Measurements from ENCODE around the gene PHF21B. TPM values are rescaled to one million over a fixed set of nuclear protein-coding genes. Genes with fewer than 3 reads are reported as not detected.
"Not testable (repeated sequence)": the region's sequence is repeated elsewhere in the genome, so short reads cannot be mapped to it uniquely, and the experiment has no call there.

PHF21B gene
- total RNA-seq, 1 donor from 2014 or later = 2.2 TPM

DNA sequence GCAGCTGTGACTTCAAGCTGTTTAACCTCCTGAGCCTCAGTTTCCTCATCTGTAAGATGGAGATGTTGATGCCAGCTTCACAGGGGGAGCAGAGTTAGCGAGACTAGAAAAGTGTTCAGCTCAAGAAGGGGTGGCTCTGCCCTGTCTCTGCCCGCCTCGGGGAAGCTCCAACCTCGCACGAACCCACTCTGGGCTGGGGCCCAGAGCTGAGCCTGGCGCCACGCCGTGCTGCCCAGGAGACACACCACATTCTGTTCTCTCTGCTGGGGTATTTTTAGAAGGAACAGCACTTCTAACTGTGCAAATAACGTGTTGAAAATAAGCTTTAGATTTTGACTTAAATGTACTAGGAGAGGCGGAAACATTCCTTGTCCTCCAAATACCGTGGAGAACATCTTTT lies 74.1 kb downstream of the PHF21B start:
- DNase-seq (ENCODE audit: low spot score) = no peak

DNA sequence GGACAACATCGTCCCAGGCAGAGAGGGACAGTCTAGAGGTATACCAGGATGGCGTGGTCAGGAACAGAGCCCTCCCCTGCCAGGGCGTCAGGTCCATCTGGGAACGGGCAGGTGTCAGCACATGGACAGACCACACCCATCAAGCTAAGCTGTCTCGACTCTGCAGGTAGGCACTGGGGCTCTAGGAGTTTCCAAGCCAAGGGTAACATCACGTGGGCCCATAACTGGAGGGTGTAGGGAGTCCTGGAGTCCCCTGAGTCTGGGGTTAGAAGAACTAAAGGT lies 75.4 kb downstream of the PHF21B start:
- no peak for DNase-seq (ENCODE audit: low spot score)

DNA sequence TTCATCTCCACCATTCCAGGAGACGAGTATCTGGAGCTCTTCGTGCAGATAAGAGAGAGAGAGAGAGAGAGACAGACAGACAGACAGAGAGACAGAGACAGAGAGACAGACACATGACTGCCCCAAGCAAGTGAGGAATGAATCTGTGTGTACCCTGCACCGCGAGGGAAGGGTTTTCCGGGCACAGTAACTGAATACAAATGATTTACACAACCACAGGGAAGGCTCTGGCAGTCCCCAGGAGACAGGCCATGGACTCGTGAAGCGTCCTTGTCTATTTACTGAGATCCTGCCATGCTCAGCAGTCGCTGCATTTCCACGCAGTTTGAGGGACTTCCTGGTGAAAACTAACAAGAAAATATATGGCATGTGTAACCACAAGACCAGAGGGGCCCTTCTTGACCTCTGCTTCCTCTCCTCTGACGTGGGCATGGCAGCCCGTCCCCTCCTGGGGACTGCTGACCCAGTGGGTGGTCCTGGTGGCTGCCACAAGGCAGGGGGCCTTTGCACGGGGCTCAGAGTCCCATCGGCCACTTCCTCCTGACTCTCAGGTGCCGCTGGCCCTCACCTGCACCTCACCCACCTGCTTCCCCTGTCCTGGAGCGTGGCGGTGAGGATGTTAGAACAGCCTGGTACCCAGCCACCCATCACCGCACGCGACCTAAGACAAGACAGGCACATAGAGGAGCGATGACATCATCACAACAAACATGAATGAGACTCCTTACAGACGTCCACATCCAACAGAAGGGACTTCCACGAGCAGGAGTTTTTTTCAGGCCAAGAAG lies 75.9 kb downstream of the PHF21B start:
- DNase-seq (ENCODE audit: low spot score) = no peak

DNA sequence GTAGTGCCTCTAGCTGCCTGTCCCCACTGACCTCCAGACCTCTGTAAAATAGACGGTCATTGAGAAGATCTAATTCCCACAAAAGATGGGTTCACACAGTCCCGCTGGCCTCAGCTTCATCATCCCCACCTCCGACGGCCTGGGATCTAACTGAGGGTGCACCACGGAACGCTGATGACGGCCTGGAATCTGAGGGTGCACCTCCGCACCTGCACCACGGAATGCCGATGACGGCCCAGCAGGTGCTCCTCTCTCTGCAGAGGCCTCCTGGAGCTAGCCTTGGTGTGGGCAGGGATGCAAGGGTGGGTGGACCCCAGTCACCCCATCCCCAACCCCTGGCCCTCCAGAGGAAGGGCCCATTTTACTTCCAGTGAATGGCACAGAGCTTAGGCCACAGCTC lies 77.3 kb downstream of the PHF21B start:
- DNase-seq (ENCODE audit: low spot score) = no peak

DNA sequence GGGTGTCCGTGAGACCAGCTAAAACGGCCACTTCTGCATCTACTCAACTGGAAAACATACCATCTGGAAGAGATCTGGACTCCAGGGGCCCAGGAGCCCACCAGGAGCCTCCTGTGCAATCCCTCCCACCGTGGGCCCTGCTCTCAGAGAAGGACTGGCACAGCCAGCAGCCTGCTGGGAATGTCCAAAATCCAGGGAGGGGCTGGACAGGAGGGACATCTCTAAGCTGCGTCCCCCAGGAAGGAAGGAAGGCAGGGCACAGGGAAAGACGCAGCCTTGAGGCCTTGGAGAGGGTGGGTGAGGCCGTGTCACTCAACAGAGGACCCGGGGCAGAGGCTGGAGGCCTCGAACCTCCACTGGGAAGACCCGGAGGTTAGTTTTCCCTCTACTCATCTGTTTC lies 78.0 kb downstream of the PHF21B start:
- DNase-seq (ENCODE audit: low spot score) = no peak

DNA sequence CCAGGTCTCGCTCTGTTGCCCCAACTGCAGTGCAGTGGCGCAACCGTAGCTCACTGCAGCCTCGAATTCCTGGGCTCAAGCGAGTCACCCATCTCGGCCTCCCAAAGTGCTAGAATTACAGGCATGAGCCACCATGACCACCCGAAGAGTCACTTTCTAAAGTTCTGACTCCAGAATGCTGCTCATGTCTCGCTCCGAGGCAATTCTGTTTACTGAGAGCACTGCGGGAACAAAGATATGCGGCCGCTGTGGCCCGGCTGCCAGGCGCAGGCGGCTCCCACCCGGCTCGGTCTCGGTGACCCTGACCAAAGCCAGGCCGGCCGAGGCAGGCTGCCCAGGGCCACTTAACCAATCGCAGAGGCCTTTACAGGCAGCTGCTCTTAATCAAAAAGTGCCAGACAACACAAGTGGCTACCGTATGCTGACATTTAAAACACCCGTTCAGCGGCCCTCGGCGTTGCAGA lies 78.7 kb downstream of the PHF21B start:
- peak; percentile 25 for DNase-seq (ENCODE audit: low spot score)

DNA sequence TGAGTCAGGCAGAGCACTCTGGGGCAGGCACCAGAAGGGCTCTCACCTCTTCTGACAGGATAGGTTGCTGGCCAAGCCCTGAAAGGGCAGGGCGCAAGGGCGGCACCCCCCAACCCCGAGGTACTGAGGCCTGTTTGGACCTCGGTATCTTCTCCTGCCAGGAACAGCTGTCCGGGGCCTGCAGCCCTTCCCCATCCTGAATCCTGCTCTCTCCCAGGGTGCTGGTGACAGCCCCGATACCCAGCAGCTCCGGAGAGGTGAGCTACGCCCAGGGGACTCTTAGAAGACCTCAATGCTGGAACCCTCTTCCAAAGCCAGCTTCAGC lies 79.1 kb downstream of the PHF21B start:
- DNase-seq (ENCODE audit: low spot score) = no peak

DNA sequence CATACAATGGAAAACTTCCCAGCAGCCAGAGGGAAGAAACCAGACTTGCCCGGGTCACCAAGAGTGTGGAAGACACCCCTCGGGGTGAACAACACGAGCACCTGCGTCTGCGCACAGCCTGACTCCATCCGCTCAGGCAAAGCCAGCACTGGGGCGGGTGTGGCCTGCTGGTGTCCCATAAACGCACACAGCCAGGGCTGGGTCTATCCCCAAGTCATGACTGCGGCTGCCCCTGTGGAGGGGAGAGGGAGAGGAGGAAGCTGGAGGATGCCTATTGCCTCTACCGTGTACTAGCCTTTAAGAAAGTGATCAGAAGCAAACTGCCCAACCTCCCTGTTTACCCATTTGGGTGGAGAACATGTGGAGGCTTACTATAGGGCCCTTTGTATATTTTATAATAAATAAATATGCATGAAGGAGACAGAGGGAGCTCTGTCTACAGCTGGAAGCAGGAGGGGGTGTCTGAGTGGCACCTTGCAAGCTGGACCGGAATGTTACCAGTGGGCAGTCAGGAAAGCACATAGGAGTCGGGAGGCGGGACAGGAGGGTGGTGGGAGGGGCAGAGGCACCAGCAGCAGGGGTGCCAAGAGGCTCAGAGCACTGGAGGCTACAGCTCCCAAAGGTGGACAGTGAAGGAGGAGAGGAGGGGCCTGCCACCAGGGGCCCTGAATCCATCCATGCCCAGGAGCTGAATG lies 79.6 kb downstream of the PHF21B start:
- DNase-seq (ENCODE audit: low spot score) = no peak

DNA sequence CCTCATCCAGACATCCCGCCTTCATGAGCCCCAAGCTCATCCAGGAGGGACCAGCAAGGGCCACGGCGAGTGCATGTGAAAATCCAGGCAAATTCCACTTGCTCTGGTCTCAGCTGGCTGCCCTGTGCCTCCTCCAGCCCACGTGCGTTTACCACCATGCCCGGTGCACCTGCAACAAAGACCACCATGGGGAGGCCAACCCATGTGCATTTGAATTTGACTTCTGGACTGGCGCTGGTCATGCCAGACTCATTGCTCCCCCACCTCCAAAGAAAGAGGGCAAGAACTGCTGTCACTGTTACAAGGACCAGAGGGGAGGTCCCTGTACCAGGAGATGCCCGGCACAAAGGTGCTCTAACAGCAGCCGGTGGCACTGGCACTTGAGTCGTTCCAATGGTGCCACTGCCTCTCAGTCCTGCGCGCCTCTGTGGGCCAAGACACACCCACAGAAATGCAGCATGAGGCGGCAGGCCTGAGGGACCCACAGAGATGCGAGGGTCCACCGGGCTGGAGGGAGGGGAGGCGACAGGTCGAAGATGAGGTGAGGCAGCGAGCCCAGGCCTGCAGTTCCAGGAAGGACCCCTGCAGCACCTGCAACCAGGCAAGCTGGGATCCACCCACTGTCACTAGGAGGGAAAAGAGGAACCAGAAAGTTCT lies 80.3 kb downstream of the PHF21B start:
- DNase-seq (ENCODE audit: low spot score) = no peak

DNA sequence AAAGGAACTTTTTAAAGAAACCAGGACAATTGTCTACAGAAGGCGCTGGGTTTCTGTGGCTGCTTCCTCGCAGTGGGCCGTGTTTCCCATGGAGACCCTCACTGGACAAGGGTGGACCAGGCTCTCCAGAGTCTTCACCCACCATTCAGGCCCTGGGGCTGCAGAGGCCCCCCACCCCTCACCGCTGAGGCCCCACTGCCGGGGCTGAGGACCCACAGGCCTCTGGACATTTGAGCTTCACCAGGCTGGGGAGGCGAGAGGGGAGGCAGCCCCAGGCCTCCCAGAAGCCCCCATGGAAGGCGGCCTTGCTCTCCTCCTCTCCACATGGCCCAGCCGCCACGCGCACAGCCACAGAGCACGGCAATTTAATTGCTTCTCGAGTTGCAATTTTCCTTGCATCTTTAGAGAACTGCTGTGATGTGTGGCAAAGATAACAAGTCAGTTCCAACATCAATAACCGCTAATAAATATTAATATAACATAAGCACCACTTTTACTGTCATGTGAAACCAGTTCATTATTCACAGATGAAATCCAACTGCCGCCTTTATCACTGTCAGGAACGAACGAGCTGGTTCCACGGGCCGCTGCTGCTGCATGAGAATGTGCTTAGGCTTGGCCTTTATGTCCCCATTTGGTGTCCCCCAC lies 81.0 kb downstream of the PHF21B start:
- no peak for DNase-seq (ENCODE audit: low spot score)

DNA sequence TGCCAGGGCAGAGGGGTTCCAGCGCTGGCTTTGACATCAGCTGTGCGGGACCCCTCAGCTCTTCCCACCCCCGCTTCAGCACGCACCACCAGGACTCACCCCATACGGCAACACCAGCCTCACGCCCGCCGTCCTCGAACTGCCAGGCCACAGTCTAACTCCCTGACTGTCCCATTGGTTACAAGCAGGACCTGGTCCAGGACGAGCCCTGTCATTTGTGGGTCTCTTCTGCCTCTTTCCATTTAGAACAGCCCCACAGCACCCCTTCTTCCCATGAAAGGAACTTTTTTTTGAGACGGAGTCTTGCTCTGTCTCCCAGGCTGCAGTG lies 81.7 kb downstream of the PHF21B start:
- no peak for DNase-seq (ENCODE audit: low spot score)

DNA sequence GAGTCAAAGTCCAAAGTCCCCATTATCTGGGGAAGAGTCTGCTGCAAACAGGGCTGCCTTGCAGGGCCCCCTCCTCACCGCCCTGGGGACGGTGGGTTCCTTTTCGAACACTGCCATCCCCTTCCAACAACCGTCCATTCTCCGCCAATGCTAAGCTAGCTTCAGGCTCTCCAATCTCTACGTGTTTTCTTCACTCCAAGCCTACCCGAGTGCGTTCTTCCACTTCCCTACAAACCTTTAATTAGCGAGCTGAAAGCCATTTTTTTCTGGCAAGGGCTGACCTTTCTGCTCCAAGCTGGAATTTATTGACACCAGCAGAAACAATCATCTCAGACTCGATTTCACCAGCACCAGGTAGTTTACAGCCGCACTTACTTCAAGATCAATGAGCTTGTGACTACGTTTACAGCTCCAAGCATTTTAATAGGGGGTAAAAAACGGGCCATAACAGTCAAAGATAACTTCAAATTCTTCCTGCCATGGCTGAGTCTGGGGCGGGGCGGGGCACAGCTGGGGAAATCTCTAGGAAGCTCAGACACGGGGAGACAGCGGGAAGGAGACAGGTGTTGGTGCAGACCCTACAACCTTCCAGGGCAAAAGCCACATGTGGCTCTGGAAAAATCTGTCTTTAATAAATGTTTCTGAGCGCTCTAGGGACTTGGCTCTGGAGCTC lies 82.2 kb downstream of the PHF21B start:
- DNase-seq (ENCODE audit: low spot score) = no peak

DNA sequence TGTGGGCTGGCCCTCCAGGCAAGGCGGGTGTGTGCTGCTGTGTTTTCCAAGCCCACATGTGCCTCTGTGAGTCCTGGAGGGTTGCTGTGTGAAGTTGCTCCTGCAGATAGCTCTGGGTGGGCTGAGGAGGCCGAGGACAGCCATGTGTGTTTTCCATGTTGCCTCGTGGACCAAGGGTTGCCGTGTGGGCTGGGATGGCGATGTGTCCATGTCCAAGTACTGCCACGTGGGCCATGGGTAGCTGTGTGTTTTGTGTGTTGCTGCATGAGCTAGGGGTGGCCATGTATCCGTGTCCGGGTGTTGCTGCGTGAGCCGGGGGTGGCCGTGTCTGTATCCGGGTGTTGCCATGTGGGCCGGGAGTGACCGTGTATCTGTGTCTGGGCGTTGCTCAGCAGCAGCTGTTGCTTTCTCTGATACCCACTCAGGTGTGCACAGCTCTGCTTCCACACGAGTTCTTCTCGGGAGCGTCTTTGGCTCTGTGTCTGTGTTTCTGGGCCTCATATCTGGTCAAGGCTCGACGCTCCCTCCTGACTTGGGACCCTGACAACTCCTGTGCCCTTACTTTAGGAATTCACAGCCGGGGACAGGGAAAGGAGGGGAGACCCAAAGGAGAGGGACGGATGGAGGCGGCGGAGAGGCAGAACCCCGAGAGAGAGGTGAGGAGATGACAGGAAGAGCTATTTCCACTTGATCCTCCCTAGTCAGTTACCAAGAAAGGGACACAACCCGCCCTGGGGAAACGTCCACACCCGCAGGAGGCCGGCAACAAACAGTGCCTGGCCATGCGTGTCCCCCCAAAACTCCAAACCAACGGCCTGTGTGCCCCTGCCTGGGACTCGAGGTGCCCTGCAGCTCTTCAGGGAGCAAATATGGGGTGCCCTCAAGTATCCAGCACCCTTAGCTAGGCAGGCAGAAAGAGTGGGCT lies 83.1 kb downstream of the PHF21B start:
- no peak for DNase-seq (ENCODE audit: low spot score)

DNA sequence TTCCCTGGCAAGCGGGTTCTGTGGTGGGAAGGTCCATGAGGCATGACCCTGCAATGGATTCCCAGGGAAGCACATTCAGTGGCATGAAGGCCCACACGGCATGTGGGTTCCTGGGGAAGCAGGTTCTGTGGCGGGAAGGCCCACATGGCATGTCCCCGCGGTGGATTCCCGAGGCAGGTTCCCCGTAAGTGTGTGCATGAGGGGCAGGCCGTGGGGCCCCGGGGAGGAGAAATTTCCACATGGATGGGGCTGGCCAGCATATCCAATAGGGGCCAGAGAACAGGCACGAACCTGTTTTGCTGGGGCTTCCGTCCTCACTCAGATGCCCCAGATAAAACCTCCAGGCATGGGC lies 83.7 kb downstream of the PHF21B start:
- DNase-seq (ENCODE audit: low spot score) = no peak

DNA sequence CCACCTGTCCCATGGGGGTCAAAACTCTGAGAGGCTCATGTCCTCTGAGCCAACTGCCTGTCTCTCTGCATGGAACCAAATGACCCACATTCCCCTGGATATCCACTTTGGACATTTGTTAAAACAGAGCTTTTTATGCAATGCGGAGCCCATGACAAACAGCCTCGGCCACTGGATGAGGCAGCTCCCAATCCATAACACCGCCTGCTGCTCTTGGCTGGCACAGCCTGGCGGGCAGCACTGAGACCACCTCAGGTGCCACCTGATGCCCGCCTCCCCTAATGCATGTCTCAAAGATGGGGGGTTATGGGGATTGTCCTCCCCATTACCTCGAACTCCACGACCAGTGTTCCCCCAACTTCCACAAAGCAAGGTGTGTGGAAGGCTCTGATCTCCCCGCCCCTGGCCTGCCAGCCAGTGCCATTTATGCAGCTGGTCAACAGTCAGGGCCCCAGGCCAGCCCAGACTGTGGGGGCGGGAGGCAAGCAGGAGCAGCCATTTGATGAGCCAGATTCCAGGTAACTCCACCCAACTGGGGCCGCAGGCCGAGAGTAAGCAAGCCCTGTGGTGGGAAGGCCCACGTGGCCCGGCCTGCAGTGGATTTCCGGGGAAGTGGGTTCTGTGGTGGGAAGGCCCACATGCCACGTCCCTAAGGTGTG lies 84.2 kb downstream of the PHF21B start:
- no peak for DNase-seq (ENCODE audit: low spot score)

DNA sequence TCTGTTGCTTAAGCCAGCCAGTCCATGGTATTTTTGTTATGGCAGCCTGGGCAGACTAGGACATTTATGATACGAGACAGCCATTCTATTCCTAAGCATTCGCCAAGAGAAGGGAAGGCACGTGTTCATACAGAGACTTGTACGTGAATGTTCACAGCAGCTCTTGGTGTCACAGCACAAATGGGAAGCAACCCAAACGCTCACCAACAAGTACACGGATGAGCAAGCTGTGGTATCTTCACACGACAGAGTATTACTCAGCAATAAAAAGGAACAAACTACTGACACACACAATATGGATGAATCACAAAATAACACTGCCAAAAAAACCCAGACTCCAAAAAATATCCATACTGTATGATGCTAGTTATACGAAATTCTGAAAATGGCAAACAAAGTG lies 85.1 kb downstream of the PHF21B start:
- DNase-seq (ENCODE audit: low spot score) = no peak

DNA sequence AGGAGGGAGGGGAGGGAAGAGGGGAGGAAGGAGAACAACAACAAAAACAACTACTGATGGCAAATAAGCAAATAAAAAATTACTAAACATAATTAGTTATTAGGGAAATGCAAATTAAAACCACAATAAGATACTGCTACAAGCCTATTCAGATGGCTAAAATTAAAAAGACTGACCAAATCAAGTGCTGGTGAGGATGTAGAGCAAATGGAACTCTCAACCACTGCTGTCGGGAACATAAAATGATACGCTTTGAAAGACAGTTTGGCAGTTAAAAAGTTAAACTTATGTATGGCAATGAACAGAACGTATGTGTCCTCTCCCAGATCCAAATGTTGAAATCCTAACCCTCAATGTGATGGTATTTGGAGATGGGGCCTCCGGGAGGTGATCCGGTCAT lies 85.7 kb downstream of the PHF21B start:
- no peak for DNase-seq (ENCODE audit: low spot score)

DNA sequence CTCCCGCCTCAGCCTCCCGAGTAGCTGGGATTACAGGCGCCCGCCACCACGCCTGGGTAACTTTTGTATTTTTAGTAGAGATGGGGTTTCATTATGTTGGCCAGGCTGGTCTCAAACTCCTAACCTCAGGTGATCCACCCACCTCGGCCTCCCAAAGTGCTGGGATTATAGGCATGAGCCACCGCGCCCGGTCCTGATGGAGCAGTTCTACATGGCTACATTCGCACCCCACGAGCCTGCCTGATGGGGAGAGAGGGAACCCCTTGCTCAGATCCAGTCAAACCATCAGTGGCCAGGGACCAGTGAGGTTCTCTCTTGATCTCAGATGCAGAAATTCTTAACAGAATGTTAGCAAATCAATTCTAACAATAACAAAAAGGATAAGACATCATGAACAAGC lies 88.0 kb downstream of the PHF21B start:
- not testable (repeated sequence) for DNase-seq (ENCODE audit: low spot score)

DNA sequence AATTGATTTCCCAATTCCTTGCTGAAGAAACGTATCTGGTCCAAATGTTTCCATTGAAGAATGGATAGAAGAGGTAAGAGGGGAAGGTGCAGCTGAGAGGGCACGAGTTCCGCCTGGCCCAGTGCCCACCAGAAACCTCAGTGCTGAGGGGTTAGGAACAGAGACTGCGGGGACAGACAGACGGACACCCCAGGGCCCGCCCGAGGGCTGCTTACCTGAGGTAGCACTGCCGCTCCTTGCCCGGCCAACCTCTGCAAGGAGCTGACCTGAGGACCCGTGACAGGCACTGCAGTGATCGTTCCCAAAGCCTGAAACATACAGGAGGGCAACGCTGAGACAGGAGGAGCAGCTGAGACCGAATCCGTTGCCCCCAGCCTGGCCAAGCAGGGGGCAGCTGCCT lies 89.6 kb downstream of the PHF21B start:
- no peak for DNase-seq (ENCODE audit: low spot score)

DNA sequence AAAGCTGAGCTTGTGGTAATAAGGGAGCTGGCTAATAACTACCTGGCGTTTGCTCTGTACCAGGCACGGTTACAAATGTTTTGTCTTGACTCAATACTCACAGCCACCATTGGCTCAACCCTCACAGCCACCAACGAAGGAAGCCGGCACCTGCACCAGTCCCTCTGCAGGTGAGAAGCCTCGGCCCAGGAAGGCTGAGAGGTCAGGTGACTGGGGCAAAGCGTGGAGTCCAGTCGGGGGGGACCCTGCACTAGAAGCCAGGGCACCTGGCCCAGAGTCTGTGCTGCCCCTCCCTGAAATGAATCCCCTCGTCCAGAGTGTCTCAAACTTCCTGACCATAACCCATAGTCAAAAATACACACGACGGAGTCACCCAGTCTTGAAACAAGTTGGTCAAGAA lies 90.1 kb downstream of the PHF21B start:
- DNase-seq (ENCODE audit: low spot score) = no peak

DNA sequence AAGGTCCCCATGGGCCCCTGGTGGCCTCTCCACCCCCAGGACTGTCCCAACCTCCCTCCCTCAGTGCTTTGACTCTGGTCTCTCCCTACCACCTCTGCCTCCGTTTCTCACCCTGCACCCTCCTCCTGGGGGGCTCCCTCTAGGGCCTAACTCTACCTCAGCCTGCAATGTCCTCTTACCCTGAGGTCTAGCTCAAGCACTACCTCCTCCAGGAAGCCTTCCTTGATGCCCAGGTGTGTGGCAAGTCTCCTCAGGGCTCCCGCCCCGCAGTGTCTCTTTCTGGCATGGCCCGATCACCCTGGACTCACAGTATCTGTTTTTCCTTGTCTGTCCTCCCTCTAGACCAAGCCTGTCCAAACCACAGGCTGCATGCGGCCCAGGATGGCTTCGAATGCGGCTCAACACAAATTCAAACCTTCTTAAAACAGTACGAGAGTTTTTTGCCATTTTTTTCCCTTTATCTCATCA lies 90.8 kb downstream of the PHF21B start:
- DNase-seq (ENCODE audit: low spot score) = no peak

Measured in umbilical cord (tissue), 2 donors.